T-helper 9 cell (primary cell): ENCODE results near the gene CNNM2.

ENCODE experiments used
- DNase-seq: peaks from one replicate; pipeline ENCODE4 v3.0.0-alpha.2; 2020
- total RNA-seq, 2 donors: gene quantifications; one replicate each; lab custom pipeline; 2026; lab: John Stamatoyannopoulos, UW

Gene CNNM2
- total RNA-seq: 19.3 to 21.0 reads per million in 2 donors

GRCh38 chr10:102917962-102918816 is at the start of gene CNNM2:
Gene CNNM2 (plus strand): TSS chr10:102918294. CDS start chr10:102918481, 187 bp downstream.
- DNase-seq: peak; percentile 99

- DNase-seq: no peak
These were observed 49.2 kb upstream of the CNNM2 start for GRCh38 chr10:102868911-102869257.

DNA sequence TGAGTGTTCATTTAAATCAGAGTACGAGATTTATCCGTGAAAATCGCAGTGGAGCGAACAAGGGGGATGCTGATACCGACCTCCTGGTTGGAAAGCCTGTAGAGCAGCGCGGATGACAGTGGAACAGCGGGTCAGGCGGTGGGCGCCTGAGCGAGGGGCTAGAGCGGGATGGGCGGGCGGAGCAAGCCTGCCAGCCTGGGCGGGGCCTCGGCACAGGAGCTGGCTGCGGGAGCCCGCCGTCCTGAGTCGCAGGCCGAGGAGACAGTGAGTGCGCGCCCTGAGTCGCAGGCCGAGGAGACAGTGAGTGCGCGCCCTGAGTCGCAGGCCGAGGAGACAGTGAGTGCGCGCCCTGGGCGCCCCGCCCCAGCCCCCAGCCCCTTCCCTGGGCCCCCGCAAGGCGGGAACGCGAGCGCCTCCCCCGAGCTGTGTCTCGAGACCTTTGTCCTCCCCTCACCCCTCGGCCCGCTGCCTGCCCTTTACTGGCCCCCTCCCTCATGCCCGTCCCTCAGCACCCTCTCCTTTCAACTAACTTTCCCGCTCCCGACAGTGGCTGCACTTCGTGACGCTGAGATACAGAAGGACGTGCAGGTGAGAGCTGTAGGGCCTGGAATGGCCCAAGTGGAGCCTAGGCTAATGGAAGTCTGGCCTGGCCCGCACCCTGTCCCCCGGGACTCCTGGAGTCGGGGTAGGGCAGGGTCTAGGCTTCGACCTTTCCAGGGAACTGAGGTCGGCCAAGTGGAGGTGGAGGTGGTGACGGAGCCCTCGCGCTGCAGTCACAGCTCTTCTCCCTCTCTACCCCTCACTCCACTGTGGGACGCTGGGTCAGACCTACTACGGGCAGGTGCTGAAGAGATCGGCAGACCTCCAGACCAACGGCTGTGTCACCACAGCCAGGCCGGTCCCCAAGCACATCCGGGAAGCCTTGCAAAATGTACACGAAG is 48.6 kb upstream of the CNNM2 start, which contains the start of gene AS3MT:
Gene AS3MT, plus strand, starts transcription at position 213 of the 941 bp plus-strand sequence. Its CDS starts 123 bp downstream, at position 336.
- DNase-seq: no peak

DNA sequence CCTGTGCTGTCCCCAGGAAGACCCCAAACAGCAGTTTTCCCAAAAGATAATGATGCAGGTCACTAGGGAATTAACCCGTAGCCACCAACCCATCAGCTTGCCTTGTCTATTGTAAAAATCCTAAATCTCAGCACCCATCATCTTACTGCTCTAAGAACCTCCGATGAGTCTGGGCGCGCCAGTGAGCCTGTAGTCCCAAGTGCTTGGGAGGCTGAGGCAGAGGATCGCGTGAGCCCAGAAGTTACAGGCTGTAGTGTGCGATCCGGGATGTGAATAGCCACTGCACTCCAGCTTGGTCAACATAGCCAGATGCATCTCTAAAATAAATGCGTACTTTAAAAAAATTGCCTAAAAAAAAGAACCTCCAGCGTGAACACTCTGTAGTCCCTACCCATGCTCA is 47.9 kb upstream of the CNNM2 start:
- no peak for DNase-seq

DNA sequence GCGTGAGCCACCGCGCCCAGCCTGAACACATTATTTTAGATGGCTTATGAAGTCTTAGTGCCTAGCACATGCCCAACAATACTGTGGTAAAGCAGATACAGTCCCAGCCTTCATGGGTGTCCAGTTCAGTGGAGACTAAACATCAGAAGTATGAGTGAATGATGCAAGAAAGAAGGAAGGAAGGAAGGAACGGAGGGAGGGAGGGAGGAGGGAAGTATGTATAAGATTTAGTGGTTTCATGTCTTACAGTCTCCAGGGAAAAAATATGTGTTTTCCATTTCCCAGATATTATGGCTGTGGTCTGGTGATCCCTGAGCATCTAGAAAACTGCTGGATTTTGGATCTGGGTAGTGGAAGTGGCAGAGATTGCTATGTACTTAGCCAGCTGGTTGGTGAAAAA is 45.9 kb upstream of the CNNM2 start:
- no peak for DNase-seq

DNA sequence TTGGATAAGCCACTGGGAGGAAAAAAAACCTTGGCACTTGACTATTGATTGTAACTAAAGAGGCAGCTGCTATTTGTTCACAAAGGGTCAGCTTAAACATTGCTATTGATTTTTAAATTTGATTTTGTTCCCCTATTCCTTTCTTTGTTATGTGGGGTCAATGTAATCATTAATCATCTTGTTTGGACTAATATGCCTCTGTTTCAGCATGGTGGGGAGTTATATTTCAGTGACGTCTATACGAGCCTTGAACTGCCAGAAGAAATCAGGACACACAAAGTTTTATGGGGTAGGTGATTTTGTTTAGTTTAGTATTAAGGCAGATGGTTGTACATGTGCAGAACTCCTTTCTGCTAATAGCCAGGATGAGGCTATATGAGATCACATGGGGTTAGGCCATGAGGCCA is 41.3 kb upstream of the CNNM2 start:
- no peak for DNase-seq

- DNase-seq: no peak
These were observed 39.5 kb upstream of the CNNM2 start for GRCh38 chr10:102878629-102879028.

GRCh38 chr10:102880256-102880655 is 37.8 kb upstream of the CNNM2 start:
- no peak for DNase-seq

DNA sequence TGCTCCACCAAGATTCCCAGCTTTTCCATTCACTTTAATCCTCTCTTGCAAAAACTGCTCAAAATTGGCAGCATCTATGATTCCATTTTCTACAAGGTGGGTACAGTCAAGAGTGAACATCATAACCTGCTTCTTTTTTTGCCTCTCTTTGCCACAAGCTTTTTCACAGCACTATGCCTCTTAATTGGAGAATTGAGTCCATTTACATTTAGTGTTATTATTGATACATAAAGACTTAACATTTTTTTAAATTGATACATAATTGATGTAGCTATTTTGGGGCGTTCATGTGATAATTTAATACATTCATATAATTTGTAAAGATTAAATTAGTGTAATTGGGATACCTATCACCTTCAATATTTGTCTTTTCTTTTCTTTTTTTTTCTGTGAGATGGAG is 30.0 kb upstream of the CNNM2 start:
- DNase-seq: no peak

- no peak for DNase-seq
These were observed 23.5 kb upstream of the CNNM2 start for GRCh38 chr10:102894466-102895213.

- DNase-seq: no peak
These were observed 18.1 kb upstream of the CNNM2 start for GRCh38 chr10:102900006-102900405.

- DNase-seq: no peak
These were observed 13.7 kb upstream of the CNNM2 start for GRCh38 chr10:102904346-102904745.

DNA sequence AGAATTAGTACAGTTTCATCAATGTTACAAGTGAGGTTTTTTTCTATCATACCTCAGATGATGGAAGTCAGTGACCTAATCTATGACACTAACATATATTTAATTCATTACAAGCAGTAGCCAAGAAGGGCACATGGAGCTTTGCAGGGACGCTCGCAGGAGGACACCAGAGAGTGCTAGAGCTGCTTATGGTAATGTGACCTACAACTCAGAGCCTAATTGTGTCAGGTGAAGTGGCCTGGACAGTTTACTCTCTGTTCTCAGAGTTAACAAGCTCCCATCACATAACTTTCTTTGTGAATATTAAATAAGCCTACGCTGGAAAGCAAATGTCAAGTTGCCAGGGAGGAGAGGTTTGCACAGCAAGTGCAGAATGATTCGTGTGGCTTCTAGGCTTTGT is 11.6 kb upstream of the CNNM2 start:
- no peak for DNase-seq

- no peak for DNase-seq
These were observed 3.3 kb upstream of the CNNM2 start for GRCh38 chr10:102914781-102915180.

DNA sequence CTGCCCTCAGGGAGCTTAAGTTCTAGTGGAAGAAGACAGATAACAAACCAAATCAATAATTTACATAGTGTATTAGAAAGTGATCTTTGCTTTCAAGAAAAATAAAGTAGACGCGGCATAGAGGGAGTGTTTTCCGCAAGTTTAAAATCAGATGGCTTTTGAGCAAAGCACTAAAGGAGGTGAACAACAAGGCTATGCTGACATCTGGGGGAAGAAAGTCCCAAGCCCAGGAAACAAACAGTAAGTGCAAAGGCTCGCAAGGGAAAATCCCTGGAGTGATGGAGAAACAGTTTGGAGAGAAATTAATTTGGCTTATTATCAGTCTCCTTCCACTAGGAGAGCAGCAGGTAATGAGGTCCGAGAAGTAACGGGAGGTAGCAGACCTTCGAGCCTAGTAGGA is 1.9 kb upstream of the CNNM2 start:
- no peak for DNase-seq

GRCh38 chr10:102917314-102917961 is 656 bp upstream of the CNNM2 start:
- DNase-seq: peak; percentile 77

- peak; percentile 10 for DNase-seq
These were observed 737 bp downstream of the CNNM2 start for GRCh38 chr10:102918817-102919245.

GRCh38 chr10:102919246-102919959 is 1.3 kb downstream of the CNNM2 start:
- no peak for DNase-seq

DNA sequence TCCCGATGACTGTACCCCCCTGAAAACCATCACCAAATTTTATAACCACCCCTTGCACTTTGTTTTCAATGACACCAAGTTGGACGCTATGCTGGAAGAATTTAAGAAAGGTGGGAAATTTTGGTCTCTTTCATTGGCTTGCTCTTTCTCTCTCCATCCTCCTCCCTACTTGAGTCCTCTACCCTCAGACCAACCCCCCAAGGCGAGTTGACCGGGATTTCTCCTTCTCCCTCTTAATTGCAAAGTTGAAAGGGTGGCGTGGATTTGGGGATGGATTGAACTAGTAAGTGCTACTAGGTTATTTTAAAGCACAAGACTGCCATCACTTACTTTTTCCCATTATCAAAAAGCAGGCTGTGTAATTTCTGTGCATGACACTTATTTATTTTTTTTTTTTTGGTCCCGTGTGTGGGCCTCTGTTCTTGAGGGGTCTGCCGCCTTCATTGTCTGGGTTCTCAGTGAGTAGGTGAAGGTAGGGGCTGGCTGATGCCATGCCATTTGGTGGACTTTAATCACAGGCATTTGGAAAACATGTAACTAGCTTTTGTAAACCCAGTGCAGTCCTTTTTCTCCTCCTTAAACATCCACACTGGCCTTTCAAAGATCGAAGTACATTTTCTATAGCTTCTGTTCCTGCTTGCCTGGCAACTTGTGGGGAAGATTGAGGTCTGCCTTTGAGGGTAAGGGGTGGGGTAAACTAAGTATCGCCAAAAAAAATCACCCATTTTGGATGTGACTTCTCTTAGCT is 2.1 kb downstream of the CNNM2 start:
- no peak for DNase-seq

GRCh38 chr10:102923601-102924000 is 5.5 kb downstream of the CNNM2 start:
- no peak for DNase-seq

GRCh38 chr10:102926842-102927241 is 8.7 kb downstream of the CNNM2 start:
- no peak for DNase-seq
